Hippocampal formation (tissue), 2 donors: Measurements from ENCODE around the gene ARHGEF7.
"Not testable (repeated sequence)": the region's sequence is repeated elsewhere in the genome, so short reads cannot be mapped to it uniquely, and the experiment has no call there.

Experiments
- DNase-seq, 2 donors: peaks; one replicate each; lab custom pipeline; 2025; lab: John Stamatoyannopoulos, UW

The ARHGEF7 gene

DNA sequence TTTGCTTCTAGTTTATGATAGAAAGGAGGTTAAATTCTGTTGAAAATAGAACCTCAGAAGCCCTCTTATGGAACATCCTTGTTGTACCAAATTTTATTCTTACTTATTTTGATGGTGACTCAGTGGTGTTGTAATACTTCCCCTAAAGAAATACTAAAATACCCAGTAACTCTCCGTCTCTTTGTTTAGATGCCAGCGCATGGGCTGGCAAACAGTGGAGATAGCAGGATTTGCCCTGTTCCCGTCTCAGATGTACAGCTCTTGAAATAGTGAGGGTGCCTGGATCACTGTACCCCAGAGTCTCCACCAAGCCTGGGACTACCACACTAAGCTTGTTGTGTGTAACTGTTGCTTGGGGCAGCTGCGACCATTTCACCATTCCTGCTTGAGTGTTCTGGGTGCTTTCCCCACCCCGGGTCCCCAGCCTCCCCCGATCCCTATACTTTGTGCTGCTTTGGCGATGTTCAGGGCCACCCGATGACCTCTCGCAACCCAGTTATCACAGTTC, 138.3 kb downstream of the ARHGEF7 start:
- DNase-seq, result no peak

DNA sequence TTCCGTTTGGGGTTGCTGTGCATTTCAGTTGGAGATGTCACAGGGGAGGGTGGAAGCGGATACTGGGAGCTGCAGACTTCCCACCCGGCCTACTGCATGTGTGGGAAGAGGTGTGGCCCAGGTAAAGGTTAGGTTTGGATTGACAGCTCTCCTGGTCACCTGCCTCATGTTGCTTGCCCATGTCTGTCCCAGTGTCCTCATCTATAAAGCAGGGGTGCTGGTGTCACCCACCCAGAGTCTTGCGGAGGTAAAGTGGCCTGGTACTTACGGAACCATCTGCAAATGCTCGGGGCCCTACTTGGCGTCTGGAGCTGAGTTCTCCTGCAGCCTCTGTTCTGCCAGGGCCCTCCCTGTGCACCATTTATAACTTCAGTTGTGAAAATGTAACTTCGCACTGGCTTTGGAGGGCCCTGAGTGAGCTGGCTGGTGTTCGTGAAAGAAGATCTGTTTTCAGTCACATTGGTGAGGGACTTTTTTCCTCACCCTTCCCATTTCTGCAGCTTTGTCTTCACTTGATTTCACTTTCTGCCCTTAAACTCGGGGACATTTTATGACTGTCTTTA, 140.2 kb downstream of the ARHGEF7 start:
- no peak for DNase-seq

DNA sequence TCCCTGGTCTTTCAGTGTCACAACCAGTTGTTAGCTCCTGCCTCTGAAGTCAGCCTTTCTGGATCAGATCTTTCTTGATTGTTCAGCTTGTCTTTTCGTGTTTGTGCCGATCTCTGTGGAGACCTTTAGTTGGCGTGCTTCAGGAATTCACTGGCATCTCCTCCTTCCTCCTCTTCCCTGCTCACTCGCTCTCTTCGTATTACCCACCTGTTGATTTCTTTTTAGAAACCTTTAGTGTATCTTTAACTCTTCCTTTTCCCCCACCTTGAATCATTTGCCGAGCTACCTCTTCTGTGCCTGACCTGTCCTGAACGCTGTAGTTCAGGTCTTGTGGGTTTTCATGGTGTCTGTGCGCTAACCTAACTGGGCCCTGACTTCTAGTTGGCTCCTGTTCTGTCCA, 141.3 kb downstream of the ARHGEF7 start:
- no peak for DNase-seq

DNA sequence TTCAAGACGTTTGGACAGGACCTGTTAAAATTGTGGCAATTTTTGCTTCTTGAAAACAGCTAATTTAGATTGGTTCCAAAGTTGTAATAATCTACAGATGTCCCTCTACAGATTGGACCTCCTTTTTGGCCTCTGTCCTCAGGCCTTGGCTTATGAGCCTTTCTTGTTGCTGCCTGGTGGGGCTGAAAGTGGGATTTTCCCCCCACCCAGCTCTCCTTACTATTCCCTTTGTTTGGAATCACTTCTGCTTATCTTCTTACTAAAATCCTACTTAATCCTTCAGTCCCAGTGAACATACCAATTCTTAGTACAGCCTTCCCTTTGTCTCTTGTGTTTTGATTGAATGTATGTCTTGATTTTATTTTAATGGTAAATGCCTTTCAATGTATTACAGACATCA, 141.8 kb downstream of the ARHGEF7 start:
- DNase-seq, result no peak

DNA sequence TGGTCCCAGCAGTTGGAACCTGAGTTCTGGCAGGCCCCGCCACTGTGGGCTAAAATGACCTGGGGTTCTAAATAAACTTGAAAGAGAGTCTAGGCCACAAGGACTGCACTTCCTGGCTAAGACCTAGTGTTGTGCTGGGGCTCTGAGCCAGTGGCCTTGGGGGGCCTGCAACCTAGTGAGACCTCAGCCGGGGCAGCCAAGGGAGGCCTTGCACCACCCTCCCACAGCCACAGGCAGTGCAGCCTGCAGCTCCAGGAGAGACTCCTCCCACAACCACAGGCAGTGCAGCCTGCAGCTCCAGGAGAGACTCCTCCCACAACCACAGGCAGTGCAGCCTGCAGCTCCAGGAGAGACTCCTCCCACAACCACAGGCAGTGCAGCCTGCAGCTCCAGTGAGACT, 142.8 kb downstream of the ARHGEF7 start:
- not testable (repeated sequence) for DNase-seq

DNA sequence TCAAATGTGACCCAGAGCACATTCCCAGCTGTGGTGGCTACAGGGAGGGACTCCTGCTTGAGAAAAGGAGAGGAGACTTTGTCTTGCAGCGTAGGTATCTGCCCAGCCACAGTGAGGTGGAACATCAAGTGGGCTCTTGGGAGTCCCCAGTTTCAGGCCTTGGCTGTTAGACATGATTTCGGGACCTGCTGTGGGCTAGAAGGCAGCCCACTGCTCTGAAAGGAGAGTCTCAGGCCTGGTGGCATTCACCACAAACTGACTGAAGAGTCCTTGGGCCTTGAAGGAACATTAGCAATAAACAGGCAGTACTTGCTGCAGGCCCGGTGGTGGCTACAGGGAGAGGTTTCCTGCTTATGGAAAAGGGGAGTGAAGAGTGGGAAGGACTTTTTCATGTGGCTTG, 143.5 kb downstream of the ARHGEF7 start:
- no peak for DNase-seq

DNA sequence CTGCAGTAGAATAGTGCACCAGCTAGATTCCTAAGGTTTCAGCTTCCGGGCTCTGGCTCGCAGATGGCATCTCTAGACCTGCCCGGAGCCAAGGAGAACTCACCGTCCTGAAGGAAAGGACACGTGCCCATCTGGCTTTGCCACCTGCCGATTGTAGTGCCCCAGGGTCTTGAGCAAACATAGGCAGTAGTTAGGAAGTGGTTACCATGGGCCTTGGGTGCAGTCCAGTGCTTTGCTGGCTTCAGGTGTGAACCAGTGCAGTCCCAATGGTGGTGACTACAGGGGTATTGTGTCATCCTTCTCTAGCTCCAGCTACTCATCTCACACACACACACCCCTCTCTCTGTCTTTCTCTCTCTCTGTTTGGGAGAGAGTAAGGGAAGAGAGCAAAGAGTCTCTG, 143.9 kb downstream of the ARHGEF7 start:
- no peak for DNase-seq

DNA sequence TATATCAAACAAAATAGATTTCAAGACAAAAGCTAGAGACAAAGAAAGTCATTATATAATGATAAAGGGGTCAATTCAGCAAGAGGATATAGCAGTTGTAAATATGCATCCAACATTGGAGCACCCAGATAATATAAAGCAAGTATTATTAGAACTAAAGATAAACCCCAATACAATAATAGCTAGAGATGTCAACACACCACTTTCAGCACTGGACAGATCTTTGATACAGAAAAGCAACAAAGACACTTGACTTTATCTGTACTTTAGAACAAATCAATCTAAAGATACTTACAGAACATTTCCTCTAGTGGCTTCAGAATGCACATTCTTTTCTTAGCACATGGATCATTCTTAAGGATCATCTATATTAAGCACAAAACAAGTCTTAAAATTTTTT, 146.2 kb downstream of the ARHGEF7 start:
- DNase-seq, result no peak

DNA sequence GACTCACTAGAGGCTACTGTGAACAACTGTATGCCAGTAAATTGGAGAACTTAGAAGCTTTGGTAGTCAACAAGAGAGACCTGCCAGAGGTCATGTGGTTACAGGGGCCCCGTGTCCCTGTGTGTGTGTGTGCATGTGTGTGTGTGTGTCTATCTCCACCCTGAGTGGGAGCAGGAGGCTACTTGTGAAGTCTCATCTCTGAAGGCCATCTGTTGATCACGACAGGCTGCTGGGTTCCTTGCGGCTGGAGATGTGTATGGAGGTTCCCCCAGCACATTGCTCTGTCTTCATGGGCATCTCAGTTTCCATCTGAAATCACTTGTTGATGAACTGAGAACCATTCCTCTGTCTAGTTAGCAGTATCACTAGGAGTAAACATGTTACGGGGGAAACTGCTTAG, 147.2 kb downstream of the ARHGEF7 start:
- DNase-seq, result no peak

DNA sequence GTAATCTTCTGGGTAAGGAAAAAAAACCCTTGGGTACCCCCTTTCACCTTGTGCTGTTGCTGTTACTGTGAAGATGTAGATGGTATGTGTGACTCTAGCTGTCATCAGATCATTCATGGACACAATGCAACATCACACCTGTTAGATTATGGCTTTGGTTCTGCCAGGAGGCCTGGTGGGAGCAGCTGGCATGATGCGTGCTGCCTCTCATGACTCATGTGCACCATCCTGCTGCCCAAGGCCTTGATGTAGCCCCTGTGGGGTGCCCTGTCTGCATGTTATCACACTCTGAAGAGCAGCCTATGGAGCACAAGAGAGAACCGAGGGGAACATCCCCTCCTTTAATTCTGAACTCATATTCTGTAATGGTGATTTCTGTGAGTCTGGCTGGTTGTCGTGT, 147.6 kb downstream of the ARHGEF7 start:
- DNase-seq, result no peak

DNA sequence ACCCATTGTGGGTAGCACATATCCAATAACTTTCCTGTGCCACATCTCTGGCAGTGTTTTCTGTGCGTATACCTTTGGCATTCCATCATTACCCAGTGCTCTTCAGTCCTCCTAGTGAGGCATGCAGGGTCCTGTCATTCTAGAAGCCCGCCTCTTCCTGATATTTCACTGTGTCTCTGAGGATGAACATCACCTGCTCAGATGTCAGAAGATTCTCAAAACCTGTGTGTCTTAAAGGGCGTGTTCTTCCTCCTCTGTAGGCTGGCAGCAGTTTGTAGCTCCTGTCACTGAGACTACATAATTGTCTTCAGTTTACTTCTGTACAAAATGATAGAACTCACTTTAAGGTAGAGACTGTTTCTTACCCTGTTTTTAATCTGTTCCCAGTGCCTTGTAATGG, 148.5 kb downstream of the ARHGEF7 start:
- DNase-seq, result no peak

DNA sequence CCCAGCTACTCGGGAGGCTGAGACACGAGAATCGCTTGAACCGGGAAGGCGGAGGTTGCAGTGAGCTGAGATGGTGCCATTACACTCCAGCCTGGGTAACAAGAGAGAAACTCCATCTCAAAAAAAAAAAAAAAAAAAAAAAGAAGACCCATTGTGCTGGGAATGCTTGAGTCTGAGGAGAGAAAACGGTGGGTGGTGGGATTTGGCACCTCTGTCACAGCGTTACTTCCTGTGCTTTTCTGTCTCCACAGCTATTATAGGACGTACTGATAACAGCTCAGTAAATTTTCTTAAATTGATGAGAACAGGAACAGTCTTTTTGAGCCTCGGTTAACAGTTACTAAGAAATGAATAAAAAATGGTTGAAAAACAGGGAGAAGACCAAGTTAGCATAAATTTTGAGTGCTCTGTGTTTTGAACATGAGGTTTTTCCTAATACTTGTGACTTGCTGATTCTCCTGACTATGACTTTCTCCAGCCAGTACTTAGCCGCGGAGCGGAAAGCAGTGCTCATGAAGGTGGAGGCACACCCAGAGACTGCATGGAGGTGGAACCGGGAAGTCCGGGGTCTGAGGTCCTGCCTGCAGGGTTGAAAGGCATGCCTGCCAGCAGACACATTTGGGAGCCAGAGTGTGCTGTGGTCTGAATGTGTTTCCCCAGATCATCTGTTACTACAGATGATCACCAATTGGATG, 150.0 kb downstream of the ARHGEF7 start:
- no peak for DNase-seq

DNA sequence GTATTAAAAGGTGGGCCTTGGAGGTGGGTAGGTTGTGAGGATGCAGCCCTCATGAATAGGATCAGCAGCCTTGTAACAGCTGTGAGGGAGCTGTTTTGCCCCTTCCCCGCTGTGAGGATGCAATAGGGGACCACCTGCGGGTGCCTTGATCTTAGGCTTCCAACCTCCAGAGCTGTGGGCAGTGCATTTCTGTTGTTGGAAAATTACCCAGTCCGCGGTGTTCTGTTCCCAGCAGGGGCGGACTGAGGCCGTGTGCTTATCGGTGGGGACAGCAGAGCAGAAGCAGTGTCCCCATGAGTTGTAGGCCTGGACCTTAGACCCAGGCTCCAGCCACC, 150.6 kb downstream of the ARHGEF7 start:
- DNase-seq, result no peak

DNA sequence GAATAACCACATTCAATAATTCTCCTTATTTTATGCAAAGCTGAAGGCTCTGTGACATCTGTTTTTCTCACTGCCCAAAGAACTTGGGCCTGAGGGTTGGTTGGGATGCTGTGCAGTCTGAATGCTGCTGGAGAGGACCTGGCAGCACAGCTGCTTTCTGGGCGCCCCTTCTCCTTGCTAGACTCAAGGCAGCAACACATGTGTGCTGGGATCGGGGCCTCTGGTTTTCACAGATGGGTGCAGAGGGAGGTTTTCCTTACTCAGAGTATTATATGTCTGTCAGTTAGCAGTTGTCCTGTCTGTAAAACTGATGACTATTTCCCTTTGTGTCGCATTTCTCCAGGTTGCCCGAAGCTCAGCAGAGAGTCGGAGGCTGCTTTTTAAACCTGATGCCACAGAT, 152.1 kb downstream of the ARHGEF7 start:
- DNase-seq, result no peak

DNA sequence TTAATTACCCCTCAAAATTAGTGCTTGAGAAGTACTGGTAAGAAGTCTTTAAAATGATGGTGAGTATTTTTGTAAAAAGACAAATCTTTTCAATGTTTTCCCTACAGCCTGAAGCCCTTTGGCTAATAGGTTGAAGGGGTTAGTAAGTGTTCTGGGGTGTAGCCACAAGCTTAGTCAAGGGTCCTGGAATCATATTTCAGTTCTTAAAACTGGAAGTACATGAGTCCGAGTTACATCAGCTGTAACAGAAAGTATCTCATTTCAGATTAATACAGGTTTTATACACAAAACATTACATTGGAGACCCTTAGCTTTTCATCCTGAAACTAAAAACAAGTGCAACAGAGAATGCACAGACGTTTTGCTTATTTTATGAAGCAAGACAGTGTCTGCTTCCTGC, 152.7 kb downstream of the ARHGEF7 start:
- DNase-seq, result no peak

DNA sequence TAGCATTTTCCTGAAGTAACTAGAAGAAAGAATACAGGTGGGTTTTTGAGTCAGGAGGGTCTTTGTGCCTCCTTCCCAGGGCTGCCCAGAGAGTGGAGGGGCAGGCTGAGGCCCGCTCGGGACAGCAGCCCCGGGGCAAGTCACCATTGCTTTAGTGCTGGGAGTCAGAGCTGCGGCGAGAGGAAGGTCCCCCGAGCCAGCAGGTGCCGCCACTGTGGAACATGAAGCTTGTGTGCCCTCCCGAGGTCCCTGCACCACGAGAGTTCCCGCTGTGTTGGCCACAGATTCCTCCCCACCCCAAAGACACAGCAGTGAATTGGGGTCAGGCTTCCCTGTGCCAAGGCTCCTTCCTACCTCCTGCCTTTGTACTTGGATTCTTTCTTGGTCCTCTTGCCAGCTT, 154.4 kb downstream of the ARHGEF7 start:
- DNase-seq, result no peak

DNA sequence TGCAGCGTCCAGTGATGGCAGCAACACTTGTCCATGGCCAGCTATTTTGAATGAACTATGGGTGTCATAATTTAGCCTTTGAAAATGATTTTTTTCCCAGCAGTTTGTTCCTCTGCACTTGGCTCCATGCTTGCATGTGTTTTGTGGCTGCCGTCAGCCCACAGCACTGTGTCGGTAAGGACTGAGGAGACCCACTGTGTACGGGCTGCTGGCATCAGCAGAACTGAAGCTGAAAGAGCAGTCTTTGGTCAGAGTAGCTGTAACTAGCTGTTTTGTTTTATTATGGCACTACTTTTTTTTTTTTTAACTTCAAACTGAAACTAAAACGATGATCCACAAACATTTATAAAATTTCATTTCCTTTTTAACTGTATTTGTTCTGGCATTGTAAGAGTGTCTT, 155.0 kb downstream of the ARHGEF7 start:
- no peak for DNase-seq

DNA sequence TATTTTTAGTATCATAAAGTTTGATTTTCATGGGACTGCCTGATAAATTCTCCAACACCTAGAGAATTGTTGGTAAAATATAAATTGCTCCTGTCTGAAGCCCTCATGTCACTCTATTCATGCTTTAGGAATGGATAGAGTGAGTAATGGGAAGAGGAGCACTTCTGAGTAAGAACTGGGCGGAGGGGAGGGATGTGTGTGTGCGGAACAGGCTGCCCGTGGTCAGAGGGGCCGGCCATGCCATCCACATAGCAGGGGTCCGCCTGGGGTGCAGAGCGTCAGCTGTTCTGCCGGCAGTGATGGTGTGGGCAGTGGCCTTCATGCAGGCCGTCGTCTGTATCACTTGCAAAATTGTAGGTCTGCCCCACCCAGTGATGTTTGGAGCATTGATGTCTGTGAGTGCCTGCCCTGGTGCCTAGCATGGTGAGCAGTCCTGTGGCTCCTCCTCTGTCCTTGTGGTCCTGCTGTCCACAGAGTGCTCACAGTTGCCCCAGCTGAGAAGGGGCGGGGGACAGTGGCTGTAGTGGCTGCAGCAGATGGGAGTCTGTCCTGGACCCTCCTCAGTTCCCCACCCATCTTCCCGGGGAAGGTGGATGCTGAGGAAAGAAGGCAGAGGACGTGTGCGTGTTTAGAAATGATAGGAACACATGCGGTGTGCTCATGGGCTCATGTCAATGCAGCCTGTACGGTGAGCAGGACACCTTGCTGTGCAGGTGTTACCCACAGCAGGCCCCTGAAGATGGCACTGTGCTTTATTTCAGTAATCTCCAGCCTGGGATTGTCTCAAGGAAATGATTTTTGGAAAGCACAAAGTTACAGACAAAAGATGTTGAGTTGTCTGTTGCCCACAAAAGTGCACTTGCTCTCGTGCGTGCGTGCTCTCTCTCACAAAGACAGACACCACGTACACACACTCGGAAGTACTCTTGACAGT, 155.9 kb downstream of the ARHGEF7 start:
- DNase-seq, result no peak

DNA sequence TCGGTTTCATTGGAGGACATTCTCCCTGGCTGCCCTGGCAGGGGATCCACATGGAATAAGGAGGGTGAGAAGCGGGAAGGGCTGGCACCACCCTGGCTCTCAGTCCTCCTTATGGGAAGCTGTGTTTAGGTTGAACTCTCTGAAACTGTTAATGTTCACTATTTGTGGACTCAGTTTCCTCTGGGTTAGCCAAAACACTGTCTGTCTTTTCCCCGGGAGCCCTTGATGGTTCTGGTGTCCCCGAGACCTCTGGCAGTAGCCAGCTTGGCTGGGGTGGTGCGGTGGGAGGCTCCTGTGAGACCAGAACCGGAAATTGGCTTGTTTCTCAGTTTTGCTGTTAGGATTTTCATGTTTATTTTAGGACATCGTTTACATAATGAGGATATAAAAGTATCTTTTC, 157.0 kb downstream of the ARHGEF7 start:
- DNase-seq, result no peak

DNA sequence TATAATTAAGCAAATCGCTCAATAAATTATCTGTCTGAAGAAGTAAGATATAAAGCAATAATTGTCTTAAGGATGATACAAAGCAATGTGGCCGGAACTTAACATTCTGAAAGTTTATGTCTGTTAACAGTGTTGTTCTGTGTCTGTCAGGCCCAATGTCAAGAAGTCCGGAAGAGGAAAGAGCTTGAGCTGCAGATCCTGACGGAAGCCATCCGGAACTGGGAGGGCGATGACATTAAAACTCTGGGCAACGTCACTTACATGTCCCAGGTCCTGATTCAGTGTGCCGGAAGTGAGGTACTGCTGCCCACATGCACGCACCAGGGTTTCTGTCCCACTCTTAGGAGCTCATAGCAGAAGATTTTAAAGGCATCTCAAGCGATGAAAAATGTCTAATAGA, 160.3 kb downstream of the ARHGEF7 start:
- DNase-seq, result no peak

DNA sequence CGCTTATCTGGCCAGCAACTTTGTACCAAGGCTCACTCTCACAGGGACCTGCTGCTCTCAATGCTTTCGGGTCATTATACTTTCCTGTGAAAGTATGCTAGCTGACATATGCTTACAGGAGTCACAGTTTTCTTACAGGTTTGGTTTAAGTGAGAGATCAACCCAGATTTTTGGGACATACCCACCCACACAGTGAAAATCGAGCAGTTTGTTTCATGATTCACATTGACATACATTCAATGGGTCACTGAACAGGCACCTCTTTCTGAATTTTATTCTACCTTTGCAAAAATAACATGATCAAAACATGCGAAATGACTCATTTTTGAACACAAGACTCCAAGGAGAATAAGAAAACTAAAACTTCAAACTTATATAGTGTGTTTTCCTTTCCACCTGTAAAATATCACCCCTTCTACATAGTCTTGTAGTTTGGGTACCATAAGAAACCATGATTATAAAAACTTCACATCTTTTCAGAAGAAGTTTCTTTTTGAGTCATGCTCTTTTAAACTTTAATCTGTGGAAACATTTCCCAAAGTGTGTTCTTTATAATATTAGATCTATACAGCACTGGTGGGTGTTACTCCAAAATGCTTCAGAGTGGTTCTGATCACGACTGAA, 161.0 kb downstream of the ARHGEF7 start:
- no peak for DNase-seq

DNA sequence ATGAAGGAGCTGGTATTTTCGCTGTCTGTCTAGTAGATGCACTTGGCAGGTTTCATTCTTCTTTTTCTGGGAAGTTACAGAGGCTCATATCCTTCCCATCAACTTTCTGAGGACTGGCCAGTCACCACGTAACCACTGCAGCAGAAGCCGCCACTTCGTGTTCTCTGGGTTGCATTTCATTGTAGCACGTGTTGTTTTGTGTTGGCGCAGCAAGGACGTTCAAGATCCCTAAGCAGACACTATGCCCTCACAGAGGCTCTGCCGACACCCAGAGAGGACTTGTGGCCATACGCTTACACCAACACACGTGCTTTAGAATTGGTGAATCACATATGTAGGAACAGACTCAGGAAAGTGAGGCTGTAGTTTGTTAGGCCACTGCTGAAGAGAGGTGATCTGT, 163.1 kb downstream of the ARHGEF7 start:
- DNase-seq, result no peak
